CD14-positive monocyte (primary cell): ENCODE results near the gene HOXD12. TPM values are rescaled to one million over a fixed set of nuclear protein-coding genes. Genes with fewer than 3 reads are reported as not detected.
A peak's percentile ranks its signal among the peaks of the same experiment; 100 is the strongest.

ENCODE experiments used
- DNase-seq, 3 donors: peaks; one replicate each; pipeline ENCODE4 v3.0.0-alpha.2; 2011 to 2022
- H2AFZ ChIP-seq: 2 replicates; pipeline ENCODE4 v1.6.0; 2012; ENCODE audit warnings: mild to moderate bottlenecking, low read depth, low read length, inconsistent platforms; ENCODE audit not compliant: insufficient read depth, poor library complexity, severe bottlenecking
- H3K27ac ChIP-seq, 2 donors: 1 replicate in 1 of 2; 2 replicates in 1 of 2; pipeline ENCODE4 v1.5.1; 2012 to 2013; ENCODE audit warnings: low read length in 2 of 2, control low read depth in 1 of 2, inconsistent platforms in 1 of 2, low read depth in 1 of 2, mild to moderate bottlenecking in 1 of 2
- H3K27me3 ChIP-seq, 2 donors: one replicate each; pipeline versions ENCODE4 v1.6.0 to v1.6.1; 2011 to 2013; ENCODE audit warnings: low read length in 2 of 2; ENCODE audit not compliant: control insufficient read depth in 2 of 2, insufficient read depth in 2 of 2
- H3K36me3 ChIP-seq, 2 donors: replicated peaks in 1 of 2; 1 replicate in 1 of 2; 2 replicates in 1 of 2; pipeline versions ENCODE4 v1.5.1 to v1.6.1; 2012 to 2013; ENCODE audit warnings: low read length in 2 of 2, control low read depth in 1 of 2, inconsistent platforms in 1 of 2, mild to moderate bottlenecking in 1 of 2; ENCODE audit not compliant: insufficient read depth in 2 of 2, control insufficient read depth in 1 of 2
- H3K4me1 ChIP-seq, 2 donors: 1 replicate in 1 of 2; 2 replicates in 1 of 2; pipeline versions ENCODE4 v1.5.1 to v1.6.1; 2012 to 2013; ENCODE audit warnings: low read length in 2 of 2, control low read depth in 1 of 2, inconsistent platforms in 1 of 2, mild to moderate bottlenecking in 1 of 2, moderate library complexity in 1 of 2; ENCODE audit not compliant: insufficient read depth in 2 of 2, control insufficient read depth in 1 of 2
- H3K4me2 ChIP-seq: replicated peaks from 2 replicates; pipeline ENCODE3; 2012; ENCODE audit warnings: low read length, moderate library complexity, mild to moderate bottlenecking; ENCODE audit not compliant: poor library complexity, severe bottlenecking; ENCODE audit errors: extremely low read depth
- H3K4me3 ChIP-seq, 3 experiments: fragments of 200-600 bp in 1 of 3; sonication (generic) in 1 of 3; replicated peaks in 1 of 3; 1 replicate in 2 of 3; 2 replicates in 1 of 3; pipeline ENCODE4 v1.5.1; 2011 to 2013; ENCODE audit warnings: low read length in 3 of 3, mild to moderate bottlenecking in 3 of 3, control low read depth in 2 of 3, low read depth in 2 of 3, inconsistent platforms in 1 of 3, moderate library complexity in 1 of 3
- H3K79me2 ChIP-seq: 2 replicates; pipeline ENCODE4 v1.6.0; 2012; ENCODE audit warnings: mild to moderate bottlenecking, control low read depth, inconsistent platforms, low read length, moderate library complexity; ENCODE audit not compliant: insufficient read depth
- H3K9ac ChIP-seq: 2 replicates; pipeline ENCODE4 v1.6.0; 2017; ENCODE audit warnings: low read length, mild to moderate bottlenecking; ENCODE audit not compliant: insufficient read depth, poor library complexity, severe bottlenecking
- H3K9me3 ChIP-seq, 2 donors: replicated peaks in 1 of 2; 1 replicate in 1 of 2; 2 replicates in 1 of 2; pipeline versions ENCODE4 v1.5.1 to v1.6.1; 2012 to 2013; ENCODE audit warnings: low read length in 2 of 2, control low read depth in 1 of 2; ENCODE audit not compliant: control insufficient read depth in 1 of 2, insufficient read depth in 1 of 2
- H4K20me1 ChIP-seq: 2 replicates; pipeline ENCODE4 v1.6.0; 2012; ENCODE audit warnings: mild to moderate bottlenecking, low read length, control low read depth, moderate library complexity; ENCODE audit not compliant: insufficient read depth
- H3K27ac Mint-ChIP-seq, 7 donors: one replicate each; pipeline ENCODE4 v1.8.0; 2020; ENCODE audit warnings: mild to moderate bottlenecking in 7 of 7, mixed read lengths in 7 of 7, moderate library complexity in 6 of 7, inconsistent platforms in 2 of 7
- H3K27me3 Mint-ChIP-seq, 3 donors: one replicate each; pipeline ENCODE4 v1.8.0; 2021 to 2022; ENCODE audit warnings: low read depth in 3 of 3, mild to moderate bottlenecking in 3 of 3, mixed read lengths in 3 of 3, moderate library complexity in 3 of 3, inconsistent platforms in 1 of 3
- H3K36me3 Mint-ChIP-seq, 2 donors: one replicate each; pipeline ENCODE4 v1.8.0; 2020; ENCODE audit warnings: mixed read lengths in 2 of 2, inconsistent platforms in 1 of 2, mild to moderate bottlenecking in 1 of 2
- H3K4me1 Mint-ChIP-seq: one replicate; pipeline ENCODE4 v1.8.0; 2020; ENCODE audit warnings: mild to moderate bottlenecking, mixed read lengths
- H3K4me3 Mint-ChIP-seq, 2 donors: one replicate each; pipeline ENCODE4 v1.8.0; 2020; ENCODE audit warnings: mild to moderate bottlenecking in 2 of 2, mixed read lengths in 2 of 2, moderate library complexity in 1 of 2
- H3K9me3 Mint-ChIP-seq, 7 donors: one replicate each; pipeline ENCODE4 v1.8.0; 2020 to 2022; ENCODE audit warnings: mixed read lengths in 7 of 7, mild to moderate bottlenecking in 6 of 7, moderate library complexity in 6 of 7, inconsistent platforms in 2 of 7
- WGBS: methylation state at CpG from one replicate; pipeline ENCODE4 v1.1.5; 2013; ENCODE audit warnings: missing lambda C conversion rate; ENCODE audit not compliant: insufficient coverage; 5-methylcytosine and 5-hydroxymethylcytosine counted together
- intact Hi-C, 2 donors: fragments of 100-400 bp; cut with micrococcal nuclease; formaldehyde crosslinking; loops; one replicate each; pipeline versions ENCODE4 v1.15.0 to v1.15.1; 2023
- polyA plus RNA-seq, 3 donors: library from polyadenylated mRNA; depleted of rRNA in 1 of 3; unstranded in 2 of 3; stranded (reverse) in 1 of 3; fragments of 300-500 nt in 2 of 3; fragments of >200 nt in 1 of 3; fragmentation: Illumina TruSeq in 2 of 3; gene quantifications; 1 replicate in 2 of 3; 2 replicates in 1 of 3; pipeline ENCODE4 v1.2.3, GENCODE V29; 2012 to 2021
- TF ChIP-seq, protein P1 (sequence below): fragments of 200-600 bp; IDR thresholded peaks from one replicate; pipeline ENCODE4 v1.8.0; 2022; ENCODE audit warnings: antibody characterized with exemption, mild to moderate bottlenecking

Gene HOXD12
- polyA plus RNA-seq, 3 donors, result not detected

DNA sequence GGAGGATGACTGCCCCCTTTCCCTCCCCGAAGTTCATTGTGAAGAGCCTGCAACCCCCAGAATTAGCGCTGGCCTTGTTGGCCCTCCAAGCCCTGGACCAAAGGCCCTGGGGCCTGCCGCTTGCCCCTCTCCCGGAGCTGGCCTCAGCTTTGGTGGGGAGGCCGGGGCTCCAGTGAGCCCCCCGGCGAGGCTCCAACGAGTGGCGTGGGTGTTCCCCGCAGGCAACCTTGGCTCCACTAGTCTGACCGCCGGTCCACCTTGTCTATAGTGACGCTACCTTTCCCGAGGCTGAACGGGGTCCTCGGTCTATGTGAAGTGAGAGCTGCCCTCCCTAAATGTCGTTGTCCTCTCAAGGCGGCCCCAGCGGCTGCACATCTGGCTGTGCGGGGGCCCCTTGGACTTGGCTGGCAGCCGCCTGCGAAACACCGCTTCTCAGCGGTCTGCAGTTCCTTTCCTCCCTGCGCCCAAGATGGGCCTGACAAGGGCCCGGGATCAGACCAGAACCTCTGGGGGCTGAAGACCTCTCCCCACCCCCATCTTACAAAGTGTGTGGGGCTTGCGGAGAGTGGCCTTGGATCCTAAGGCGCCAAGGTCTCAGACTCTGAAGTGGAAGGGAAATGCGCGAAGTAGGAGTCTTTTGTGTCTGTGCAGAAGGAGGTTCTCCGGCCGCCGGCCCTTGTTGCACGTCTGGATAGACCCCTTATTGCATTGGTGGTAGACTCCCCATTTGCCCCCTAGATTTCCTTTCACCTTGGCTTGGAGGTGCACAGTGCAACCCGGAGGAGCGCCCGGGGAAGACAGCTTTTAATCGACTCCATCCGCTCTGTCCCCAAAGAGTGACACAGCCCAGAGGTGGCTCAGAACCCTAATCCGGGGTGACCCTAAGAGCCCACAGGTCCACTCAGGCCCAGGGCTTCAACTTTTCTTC, 13.0 kb downstream of the HOXD12 start:
- no peak overlapping the region for H3K9ac ChIP-seq

More for the DNA sequence above, 13.0 kb downstream of the HOXD12 start:
- Mint-ChIP-seq H3K27me3 (peaks cover 94 to 100% (median 95%) of the 10 kb centered on the region in 3 donors), H3K9me3 (peaks cover 4 to 56% (median 23%) of the 10 kb centered on the region in 7 donors), H3K36me3 (peaks cover 5 to 11% of the 10 kb centered on the region in 2 donors), H3K4me3 (peak overlapping the region in 1 of 2 donors; percentile 77), H3K27ac (no peak overlapping the region), H3K4me1 (peaks cover 10% of the 10 kb centered on the region)
- Histone ChIP-seq H3K79me2 (no peaks in the 10 kb centered on the region), H3K4me1 (no peaks in the 10 kb centered on the region), H3K27me3 (peaks cover 87 to 97% of the 10 kb centered on the region in 2 donors), H3K36me3 (no peaks in the 10 kb centered on the region), H3K27ac (no peak overlapping the region), H2AFZ (no peak overlapping the region), H3K4me2 (no peak overlapping the region), H3K4me3 (no peak overlapping the region), H3K9me3 (peaks cover 10 to 66% of the 10 kb centered on the region in 2 donors), H4K20me1 (no peaks in the 10 kb centered on the region)
- intact Hi-C loops, result loop anchor here in 1 of 2 donors (5.0 kb wide), 1 partner anchor 35 kb away; no protein-coding TSS in a partner anchor
- TF ChIP-seq, protein P1, sequence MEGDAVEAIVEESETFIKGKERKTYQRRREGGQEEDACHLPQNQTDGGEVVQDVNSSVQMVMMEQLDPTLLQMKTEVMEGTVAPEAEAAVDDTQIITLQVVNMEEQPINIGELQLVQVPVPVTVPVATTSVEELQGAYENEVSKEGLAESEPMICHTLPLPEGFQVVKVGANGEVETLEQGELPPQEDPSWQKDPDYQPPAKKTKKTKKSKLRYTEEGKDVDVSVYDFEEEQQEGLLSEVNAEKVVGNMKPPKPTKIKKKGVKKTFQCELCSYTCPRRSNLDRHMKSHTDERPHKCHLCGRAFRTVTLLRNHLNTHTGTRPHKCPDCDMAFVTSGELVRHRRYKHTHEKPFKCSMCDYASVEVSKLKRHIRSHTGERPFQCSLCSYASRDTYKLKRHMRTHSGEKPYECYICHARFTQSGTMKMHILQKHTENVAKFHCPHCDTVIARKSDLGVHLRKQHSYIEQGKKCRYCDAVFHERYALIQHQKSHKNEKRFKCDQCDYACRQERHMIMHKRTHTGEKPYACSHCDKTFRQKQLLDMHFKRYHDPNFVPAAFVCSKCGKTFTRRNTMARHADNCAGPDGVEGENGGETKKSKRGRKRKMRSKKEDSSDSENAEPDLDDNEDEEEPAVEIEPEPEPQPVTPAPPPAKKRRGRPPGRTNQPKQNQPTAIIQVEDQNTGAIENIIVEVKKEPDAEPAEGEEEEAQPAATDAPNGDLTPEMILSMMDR, result no peak
- no peak for DNase-seq
- WGBS, result 5% methylated on average over 37 of the region's 40 CpGs
